Astrocyte (in vitro differentiated cells and primary cell): Measurements from ENCODE around the gene INCA1. TPM values are rescaled to one million over a fixed set of nuclear protein-coding genes. Genes with fewer than 3 reads are reported as not detected.
A peak's percentile ranks its signal among the peaks of the same experiment; 100 is the strongest.

Source experiments
- DNase-seq: peaks from one replicate; pipeline ENCODE4 v3.0.0-alpha.2; 2010; ENCODE audit warnings: low read depth
- FAIRE-seq: peaks from 2 replicates; lab custom pipeline; 2011; peaks lifted over from hg19 to GRCh38; lab: Jason Lieb, UNC
- H2AFZ ChIP-seq: 2 replicates; pipeline ENCODE4 v1.6.0; 2012; ENCODE audit warnings: low read depth, low read length, inconsistent platforms
- H3K27ac ChIP-seq: 2 replicates; pipeline ENCODE4 v1.5.1; 2011; ENCODE audit warnings: low read depth, low read length, inconsistent platforms
- H3K27me3 ChIP-seq: 2 replicates; pipeline ENCODE4 v1.6.0; 2011; ENCODE audit warnings: low read length, inconsistent platforms; ENCODE audit not compliant: insufficient read depth
- H3K36me3 ChIP-seq: 2 replicates; pipeline ENCODE4 v1.5.1; 2011; ENCODE audit warnings: low read length, inconsistent platforms; ENCODE audit not compliant: insufficient read depth
- H3K4me1 ChIP-seq: 2 replicates; pipeline ENCODE4 v1.5.1; 2011; ENCODE audit warnings: low read length, inconsistent platforms; ENCODE audit not compliant: insufficient read depth
- H3K4me2 ChIP-seq: 2 replicates; pipeline ENCODE4 v1.6.0; 2012; ENCODE audit warnings: low read length, inconsistent platforms
- H3K4me3 ChIP-seq: 2 replicates; pipeline ENCODE4 v1.5.1; 2011; ENCODE audit warnings: low read depth, mild to moderate bottlenecking, low read length, inconsistent platforms; ENCODE audit not compliant: insufficient read depth
- H3K79me2 ChIP-seq: 2 replicates; pipeline ENCODE4 v1.6.0; 2012; ENCODE audit warnings: mild to moderate bottlenecking, low read length, inconsistent platforms; ENCODE audit not compliant: insufficient read depth
- H3K9ac ChIP-seq: 2 replicates; pipeline ENCODE4 v1.6.0; 2012; ENCODE audit warnings: mild to moderate bottlenecking, low read length, inconsistent platforms
- H3K9me3 ChIP-seq: 2 replicates; pipeline ENCODE4 v1.5.1; 2012; ENCODE audit warnings: low read depth, mild to moderate bottlenecking, low read length, inconsistent platforms; ENCODE audit not compliant: insufficient read depth
- H4K20me1 ChIP-seq: 2 replicates; pipeline ENCODE4 v1.6.0; 2012; ENCODE audit warnings: low read length, inconsistent platforms; ENCODE audit not compliant: insufficient read depth
- H3K27ac Mint-ChIP-seq: one replicate; pipeline ENCODE4 v1.8.0; 2021; ENCODE audit warnings: mild to moderate bottlenecking, mixed read lengths; ENCODE audit not compliant: unreplicated experiment
- H3K27me3 Mint-ChIP-seq: one replicate; pipeline ENCODE4 v1.8.0; 2021; ENCODE audit warnings: low read depth, mixed read lengths; ENCODE audit not compliant: unreplicated experiment
- H3K36me3 Mint-ChIP-seq: one replicate; pipeline ENCODE4 v1.8.0; 2021; ENCODE audit warnings: low read depth, mixed read lengths; ENCODE audit not compliant: unreplicated experiment
- H3K4me1 Mint-ChIP-seq: one replicate; pipeline ENCODE4 v1.8.0; 2021; ENCODE audit warnings: low read depth, mixed read lengths; ENCODE audit not compliant: unreplicated experiment
- H3K4me3 Mint-ChIP-seq: one replicate; pipeline ENCODE4 v1.8.0; 2021; ENCODE audit warnings: mild to moderate bottlenecking, moderate library complexity, mixed read lengths; ENCODE audit not compliant: unreplicated experiment
- H3K9me3 Mint-ChIP-seq: one replicate; pipeline ENCODE4 v1.8.0; 2021; ENCODE audit warnings: mild to moderate bottlenecking, mixed read lengths; ENCODE audit not compliant: unreplicated experiment
- EZH2 ChIP-seq: IDR thresholded peaks from 2 replicates; pipeline ENCODE4 v1.6.1; 2012; ENCODE audit warnings: mild to moderate bottlenecking, low read length, inconsistent platforms; ENCODE audit not compliant: insufficient read depth
- total RNA-seq: library from RNA; stranded (reverse); gene quantifications from 2 replicates; pipeline ENCODE4 v1.2.1, GENCODE V29; 2021
- TF ChIP-seq, protein P1 (sequence below): IDR thresholded peaks from 2 replicates; pipeline ENCODE4 v1.5.1; 2011; ENCODE audit warnings: low read depth, mild to moderate bottlenecking, inconsistent platforms, low read length, moderate library complexity; ENCODE audit not compliant: insufficient read depth

INCA1 gene
- total RNA-seq, 1 donor from 2014 or later = 1.7 TPM

DNA sequence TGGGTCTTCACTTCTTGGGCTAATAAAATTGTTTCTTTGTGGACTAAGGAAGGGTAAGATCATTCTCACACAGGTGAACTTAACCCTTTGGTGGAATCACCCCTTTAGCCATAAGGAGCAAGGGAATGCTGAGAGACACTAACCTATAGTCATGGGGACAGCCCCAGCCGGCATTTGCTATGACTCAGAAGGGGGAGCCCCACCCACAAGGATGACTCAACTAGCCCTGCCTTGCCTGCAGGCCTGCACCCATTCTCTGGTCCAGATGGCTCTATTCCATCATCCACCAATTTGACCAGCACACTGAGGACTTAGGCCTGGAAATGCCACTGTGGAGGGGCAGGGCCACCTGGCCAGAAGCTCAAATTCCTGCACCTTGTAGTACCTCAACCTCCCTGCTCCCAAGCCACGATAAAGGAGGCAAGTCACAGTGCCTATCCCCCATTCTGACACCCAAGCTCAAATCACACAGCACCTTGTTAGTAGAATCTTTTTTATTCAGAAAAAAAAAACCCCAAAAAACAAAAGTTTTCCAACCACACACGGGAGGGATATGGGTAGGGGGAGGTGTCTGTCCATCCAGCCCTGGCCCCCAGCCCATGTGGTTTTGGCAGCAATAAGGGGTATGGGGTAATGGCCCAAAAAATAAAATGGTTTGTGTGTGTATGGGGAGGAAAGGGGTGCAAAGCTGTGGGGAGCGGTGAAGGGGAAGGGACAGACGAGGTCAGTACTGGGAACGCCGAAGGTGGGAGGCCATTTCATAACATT, 52.0 kb downstream of the INCA1 start:
- Mint-ChIP-seq H3K27ac (peak overlapping the region; percentile 96), H3K4me3 (peak overlapping the region; percentile 98), H3K4me1 (peaks cover 33% of the 10 kb centered on the region), H3K9me3 (no peaks in the 10 kb centered on the region), H3K27me3 (no peaks in the 10 kb centered on the region), H3K36me3 (peaks cover 25% of the 10 kb centered on the region)
- Histone ChIP-seq H3K79me2 (peaks cover 79% of the 10 kb centered on the region), H3K4me3 (peak overlapping the region; percentile 82), H3K27me3 (no peaks in the 10 kb centered on the region), H3K4me2 (peak overlapping the region; percentile 99), H3K27ac (peak overlapping the region; percentile 89), H4K20me1 (peaks cover 60% of the 10 kb centered on the region), H3K9me3 (no peaks in the 10 kb centered on the region), H3K9ac (peak overlapping the region; percentile 93), H3K36me3 (peaks cover 37% of the 10 kb centered on the region), H2AFZ (no peak overlapping the region), H3K4me1 (peaks cover 35% of the 10 kb centered on the region)
- TF ChIP-seq, protein P1, sequence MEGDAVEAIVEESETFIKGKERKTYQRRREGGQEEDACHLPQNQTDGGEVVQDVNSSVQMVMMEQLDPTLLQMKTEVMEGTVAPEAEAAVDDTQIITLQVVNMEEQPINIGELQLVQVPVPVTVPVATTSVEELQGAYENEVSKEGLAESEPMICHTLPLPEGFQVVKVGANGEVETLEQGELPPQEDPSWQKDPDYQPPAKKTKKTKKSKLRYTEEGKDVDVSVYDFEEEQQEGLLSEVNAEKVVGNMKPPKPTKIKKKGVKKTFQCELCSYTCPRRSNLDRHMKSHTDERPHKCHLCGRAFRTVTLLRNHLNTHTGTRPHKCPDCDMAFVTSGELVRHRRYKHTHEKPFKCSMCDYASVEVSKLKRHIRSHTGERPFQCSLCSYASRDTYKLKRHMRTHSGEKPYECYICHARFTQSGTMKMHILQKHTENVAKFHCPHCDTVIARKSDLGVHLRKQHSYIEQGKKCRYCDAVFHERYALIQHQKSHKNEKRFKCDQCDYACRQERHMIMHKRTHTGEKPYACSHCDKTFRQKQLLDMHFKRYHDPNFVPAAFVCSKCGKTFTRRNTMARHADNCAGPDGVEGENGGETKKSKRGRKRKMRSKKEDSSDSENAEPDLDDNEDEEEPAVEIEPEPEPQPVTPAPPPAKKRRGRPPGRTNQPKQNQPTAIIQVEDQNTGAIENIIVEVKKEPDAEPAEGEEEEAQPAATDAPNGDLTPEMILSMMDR = no peak
- TF ChIP-seq EZH2 = no peak
- peak; percentile 64 for FAIRE-seq
- DNase-seq = peak; percentile 86

DNA sequence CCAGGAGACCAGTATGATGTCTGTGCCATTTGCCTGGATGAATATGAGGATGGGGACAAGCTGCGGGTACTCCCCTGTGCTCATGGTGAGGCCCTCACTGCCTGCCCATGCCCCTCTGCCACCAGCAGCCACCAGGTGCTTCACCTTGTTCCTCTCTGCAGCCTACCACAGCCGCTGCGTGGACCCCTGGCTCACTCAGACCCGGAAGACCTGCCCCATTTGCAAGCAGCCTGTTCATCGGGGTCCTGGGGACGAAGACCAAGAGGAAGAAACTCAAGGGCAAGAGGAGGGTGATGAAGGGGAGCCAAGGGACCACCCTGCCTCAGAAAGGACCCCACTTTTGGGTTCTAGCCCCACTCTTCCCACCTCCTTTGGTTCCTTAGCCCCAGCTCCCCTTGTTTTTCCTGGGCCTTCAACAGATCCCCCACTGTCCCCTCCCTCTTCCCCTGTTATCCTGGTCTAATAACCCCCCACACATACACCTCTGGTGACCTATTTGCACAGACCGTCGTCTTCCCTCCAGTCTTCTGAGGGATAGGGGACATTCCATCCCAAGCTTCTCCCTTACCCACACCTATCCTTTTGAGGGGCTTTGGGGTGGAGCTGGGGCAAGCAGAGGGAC, 52.7 kb downstream of the INCA1 start:
- FAIRE-seq = no peak
- H3K9ac ChIP-seq = peak overlapping the region; percentile 93
- H3K4me3 Mint-ChIP-seq = peak overlapping the region; percentile 98

More for the DNA sequence above, 52.7 kb downstream of the INCA1 start:
- H3K4me3 ChIP-seq = peak overlapping the region; percentile 82
- H3K27ac ChIP-seq = peak overlapping the region; percentile 89
- Mint-ChIP-seq H3K27me3 (no peaks in the 10 kb centered on the region), H3K9me3 (peaks cover 2% of the 10 kb centered on the region), H3K36me3 (peaks cover 25% of the 10 kb centered on the region), H3K4me1 (peaks cover 33% of the 10 kb centered on the region), H3K27ac (peak overlapping the region; percentile 96)
- TF ChIP-seq, protein P1 = no peak
- no peak for TF ChIP-seq EZH2
- H3K27me3 ChIP-seq = no peaks in the 10 kb centered on the region
- DNase-seq = no peak
- H3K36me3 ChIP-seq = peaks cover 37% of the 10 kb centered on the region
- H3K9me3 ChIP-seq = no peaks in the 10 kb centered on the region
- no peak overlapping the region for H2AFZ ChIP-seq
- H3K4me2 ChIP-seq = peak overlapping the region; percentile 99
- H4K20me1 ChIP-seq = peaks cover 60% of the 10 kb centered on the region
- peaks cover 31% of the 10 kb centered on the region for H3K4me1 ChIP-seq
- peaks cover 79% of the 10 kb centered on the region for H3K79me2 ChIP-seq
